C4-2B (cell line): ENCODE measurements around the gene CDK15.

Source experiments
- ZFX ChIP-seq: fragments of 450-650 bp; IDR thresholded peaks from 2 replicates; pipeline ENCODE4 v1.6.1; 2017
- TF ChIP-seq, protein P1 (sequence below): fragments of 450-650 bp; conservative IDR thresholded peaks from 2 replicates; pipeline ENCODE4 v1.5.1; 2017; ENCODE audit warnings: mild to moderate bottlenecking

DNA sequence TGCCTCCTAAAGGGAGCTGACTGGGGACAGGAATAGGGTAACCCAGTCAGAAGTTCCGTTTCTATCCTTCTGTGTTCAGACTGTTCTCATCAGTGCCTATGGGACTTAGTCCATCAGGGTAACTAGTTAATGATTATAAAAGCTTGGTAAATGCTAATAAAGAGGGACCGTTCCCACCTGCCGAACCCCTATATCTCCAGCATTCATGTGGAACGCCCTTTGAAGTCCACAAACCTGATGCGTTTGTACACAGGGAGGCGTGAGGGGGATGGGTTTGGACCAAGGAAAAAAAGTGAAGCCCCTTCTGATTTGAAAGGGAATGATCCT, 112.9 kb downstream of the CDK15 start:
- TF ChIP-seq, protein P1, sequence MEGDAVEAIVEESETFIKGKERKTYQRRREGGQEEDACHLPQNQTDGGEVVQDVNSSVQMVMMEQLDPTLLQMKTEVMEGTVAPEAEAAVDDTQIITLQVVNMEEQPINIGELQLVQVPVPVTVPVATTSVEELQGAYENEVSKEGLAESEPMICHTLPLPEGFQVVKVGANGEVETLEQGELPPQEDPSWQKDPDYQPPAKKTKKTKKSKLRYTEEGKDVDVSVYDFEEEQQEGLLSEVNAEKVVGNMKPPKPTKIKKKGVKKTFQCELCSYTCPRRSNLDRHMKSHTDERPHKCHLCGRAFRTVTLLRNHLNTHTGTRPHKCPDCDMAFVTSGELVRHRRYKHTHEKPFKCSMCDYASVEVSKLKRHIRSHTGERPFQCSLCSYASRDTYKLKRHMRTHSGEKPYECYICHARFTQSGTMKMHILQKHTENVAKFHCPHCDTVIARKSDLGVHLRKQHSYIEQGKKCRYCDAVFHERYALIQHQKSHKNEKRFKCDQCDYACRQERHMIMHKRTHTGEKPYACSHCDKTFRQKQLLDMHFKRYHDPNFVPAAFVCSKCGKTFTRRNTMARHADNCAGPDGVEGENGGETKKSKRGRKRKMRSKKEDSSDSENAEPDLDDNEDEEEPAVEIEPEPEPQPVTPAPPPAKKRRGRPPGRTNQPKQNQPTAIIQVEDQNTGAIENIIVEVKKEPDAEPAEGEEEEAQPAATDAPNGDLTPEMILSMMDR: no peak
- no peak for TF ChIP-seq ZFX
